Measurements from ENCODE around the gene TTLL8. TPM values are rescaled to one million over a fixed set of nuclear protein-coding genes. Genes with fewer than 3 reads are reported as not detected.
"Not testable (repeated sequence)": the region's sequence is repeated elsewhere in the genome, so short reads cannot be mapped to it uniquely, and the experiment has no call there.

TTLL8 gene
- total RNA-seq, 1 donor from 2014 or later: not detected

DNA sequence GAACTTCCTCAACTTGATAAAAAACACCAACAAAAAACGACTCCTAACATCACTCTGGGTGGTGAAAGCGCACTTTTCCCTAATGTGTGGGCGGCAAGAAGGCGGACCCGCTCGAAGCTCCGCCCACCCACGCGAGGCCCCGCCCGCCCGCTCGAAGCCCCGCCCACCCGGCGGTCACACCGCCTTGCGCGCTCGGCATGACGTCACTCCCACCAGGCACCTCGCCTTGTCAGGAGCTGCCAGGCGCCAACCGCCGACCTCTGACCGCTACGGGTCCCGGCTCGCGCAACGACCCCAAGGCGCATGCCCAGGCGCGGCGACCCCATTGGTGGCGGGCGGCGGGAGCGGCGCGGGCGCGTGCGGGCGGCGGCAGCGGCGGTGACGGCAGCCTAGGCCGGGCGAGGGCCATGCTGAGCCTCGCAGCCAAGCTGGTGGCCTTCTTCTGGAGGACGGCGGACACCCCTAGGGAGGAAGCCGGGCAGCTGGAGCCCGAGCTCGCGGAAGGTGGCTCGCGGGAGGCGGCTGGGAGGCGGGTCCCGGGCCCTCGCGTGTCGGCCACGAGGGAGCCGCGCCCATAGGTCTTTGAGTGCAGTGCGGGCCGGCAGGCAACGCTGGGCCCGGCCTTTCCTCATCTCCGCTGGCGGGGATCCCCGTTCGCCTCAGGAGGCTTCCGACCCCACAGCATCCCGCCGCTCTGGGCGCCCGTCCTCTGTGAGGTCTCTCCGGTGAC is 31.7 kb upstream of the TTLL8 start, which contains the start of gene MOV10L1:
TSS of gene MOV10L1 (plus strand) at position 325 of the 730 bp plus-strand sequence. CDS start at position 408, 83 bp downstream.
- DNase-seq (ENCODE audit: low read depth, low spot score): no peak
- Mint-ChIP-seq H3K27ac (ENCODE audit: unreplicated experiment) (no peak within 1 kb of the TSS), H3K4me1 (peaks cover 9% of the 10 kb centered on the region), H3K4me3 (no peak within 1 kb of the TSS), H3K9me3 (peaks cover 4% of the 10 kb centered on the region), H3K27me3 (ENCODE audit: low read depth) (no peaks in the 10 kb centered on the region), H3K36me3 (ENCODE audit: low read depth) (peaks cover 2% of the 10 kb centered on the region)
- TF ChIP-seq, protein P1, sequence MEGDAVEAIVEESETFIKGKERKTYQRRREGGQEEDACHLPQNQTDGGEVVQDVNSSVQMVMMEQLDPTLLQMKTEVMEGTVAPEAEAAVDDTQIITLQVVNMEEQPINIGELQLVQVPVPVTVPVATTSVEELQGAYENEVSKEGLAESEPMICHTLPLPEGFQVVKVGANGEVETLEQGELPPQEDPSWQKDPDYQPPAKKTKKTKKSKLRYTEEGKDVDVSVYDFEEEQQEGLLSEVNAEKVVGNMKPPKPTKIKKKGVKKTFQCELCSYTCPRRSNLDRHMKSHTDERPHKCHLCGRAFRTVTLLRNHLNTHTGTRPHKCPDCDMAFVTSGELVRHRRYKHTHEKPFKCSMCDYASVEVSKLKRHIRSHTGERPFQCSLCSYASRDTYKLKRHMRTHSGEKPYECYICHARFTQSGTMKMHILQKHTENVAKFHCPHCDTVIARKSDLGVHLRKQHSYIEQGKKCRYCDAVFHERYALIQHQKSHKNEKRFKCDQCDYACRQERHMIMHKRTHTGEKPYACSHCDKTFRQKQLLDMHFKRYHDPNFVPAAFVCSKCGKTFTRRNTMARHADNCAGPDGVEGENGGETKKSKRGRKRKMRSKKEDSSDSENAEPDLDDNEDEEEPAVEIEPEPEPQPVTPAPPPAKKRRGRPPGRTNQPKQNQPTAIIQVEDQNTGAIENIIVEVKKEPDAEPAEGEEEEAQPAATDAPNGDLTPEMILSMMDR (conservative IDR thresholded peaks at IDR 0.05): no peak

DNA sequence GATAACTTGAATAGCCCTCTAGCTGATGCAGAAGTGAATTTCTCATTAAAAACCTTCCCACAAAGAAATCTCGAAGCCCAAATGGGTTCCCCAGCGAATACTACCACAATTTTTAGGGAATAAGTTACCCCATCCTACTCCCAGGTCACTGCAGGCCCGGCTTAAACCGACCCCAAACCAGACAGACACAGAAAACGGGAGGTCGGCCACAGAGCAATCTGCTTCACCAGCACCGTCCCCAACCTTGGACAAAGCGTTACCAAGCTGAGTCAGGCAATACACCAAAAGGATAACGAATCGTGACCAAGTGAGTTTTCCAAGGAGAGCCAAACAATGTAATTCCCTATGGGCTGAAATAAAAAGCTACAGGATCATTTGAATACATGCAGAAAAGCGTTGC is 31.1 kb upstream of the TTLL8 start:
- no peak for DNase-seq (ENCODE audit: low read depth, low spot score)
- Mint-ChIP-seq H3K4me3 (no peak overlapping the region), H3K9me3 (peaks cover 4% of the 10 kb centered on the region), H3K4me1 (peaks cover 13% of the 10 kb centered on the region), H3K27me3 (ENCODE audit: low read depth) (no peaks in the 10 kb centered on the region), H3K36me3 (ENCODE audit: low read depth) (peaks cover 2% of the 10 kb centered on the region), H3K27ac (ENCODE audit: unreplicated experiment) (no peak overlapping the region)
- TF ChIP-seq, protein P1 (conservative IDR thresholded peaks at IDR 0.05): no peak

DNA sequence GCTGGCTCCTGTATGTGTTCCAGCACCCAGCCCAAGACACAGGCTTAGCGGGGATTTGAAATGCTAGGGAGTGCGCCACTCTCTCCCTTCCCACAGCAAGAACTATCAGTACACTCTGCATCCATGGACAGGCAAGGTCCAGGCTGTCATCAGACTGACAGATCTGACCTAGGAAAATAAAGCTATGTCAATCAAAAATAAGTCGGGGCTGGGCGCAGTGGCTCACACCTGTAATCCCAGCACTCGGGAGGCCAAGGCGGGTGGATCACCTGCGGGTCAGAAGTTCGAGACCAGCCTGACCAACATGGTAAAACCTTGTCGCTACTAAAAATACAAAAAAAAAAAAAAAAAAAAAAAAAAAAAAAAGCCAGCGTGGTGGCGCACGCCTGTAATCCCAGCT is 30.0 kb upstream of the TTLL8 start:
- TF ChIP-seq, protein P1 (conservative IDR thresholded peaks at IDR 0.05): no peak
- peaks cover 2% of the 10 kb centered on the region for H3K36me3 Mint-ChIP-seq (ENCODE audit: low read depth)
- DNase-seq (ENCODE audit: low read depth, low spot score): no peak
- no peaks in the 10 kb centered on the region for H3K27me3 Mint-ChIP-seq (ENCODE audit: low read depth)
- no peak overlapping the region for H3K4me3 Mint-ChIP-seq
- peaks cover 16% of the 10 kb centered on the region for H3K4me1 Mint-ChIP-seq
- peaks cover 4% of the 10 kb centered on the region for H3K9me3 Mint-ChIP-seq
- H3K27ac Mint-ChIP-seq (ENCODE audit: unreplicated experiment): no peak overlapping the region

DNA sequence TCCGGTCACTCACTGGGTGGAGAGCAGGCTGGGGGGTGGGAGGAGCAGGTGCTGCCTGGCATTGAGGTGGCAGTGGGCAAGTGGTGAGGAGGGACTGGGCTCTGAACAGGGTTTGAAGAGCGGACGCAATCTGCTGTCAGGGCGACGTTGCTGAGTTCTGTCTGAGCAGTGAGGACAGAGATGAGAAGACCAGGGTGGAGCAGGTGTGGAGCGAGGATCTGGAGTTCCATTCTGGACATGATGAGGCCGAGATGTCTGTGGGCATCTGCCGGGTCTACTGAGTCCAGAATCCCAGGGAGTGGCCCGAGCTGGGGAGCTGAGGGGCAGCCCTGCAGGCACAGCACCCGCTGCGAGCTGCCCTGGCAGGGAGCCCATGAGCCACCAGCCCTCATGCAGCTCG is 29.5 kb upstream of the TTLL8 start:
- no peaks in the 10 kb centered on the region for H3K27me3 Mint-ChIP-seq (ENCODE audit: low read depth)
- peaks cover 4% of the 10 kb centered on the region for H3K9me3 Mint-ChIP-seq
- H3K36me3 Mint-ChIP-seq (ENCODE audit: low read depth): peaks cover 2% of the 10 kb centered on the region
- H3K4me3 Mint-ChIP-seq: no peak overlapping the region
- peaks cover 20% of the 10 kb centered on the region for H3K4me1 Mint-ChIP-seq
- H3K27ac Mint-ChIP-seq (ENCODE audit: unreplicated experiment): peak overlapping the region; percentile 84
- TF ChIP-seq, protein P1 (conservative IDR thresholded peaks at IDR 0.05): no peak
- DNase-seq (ENCODE audit: low read depth, low spot score): no peak

DNA sequence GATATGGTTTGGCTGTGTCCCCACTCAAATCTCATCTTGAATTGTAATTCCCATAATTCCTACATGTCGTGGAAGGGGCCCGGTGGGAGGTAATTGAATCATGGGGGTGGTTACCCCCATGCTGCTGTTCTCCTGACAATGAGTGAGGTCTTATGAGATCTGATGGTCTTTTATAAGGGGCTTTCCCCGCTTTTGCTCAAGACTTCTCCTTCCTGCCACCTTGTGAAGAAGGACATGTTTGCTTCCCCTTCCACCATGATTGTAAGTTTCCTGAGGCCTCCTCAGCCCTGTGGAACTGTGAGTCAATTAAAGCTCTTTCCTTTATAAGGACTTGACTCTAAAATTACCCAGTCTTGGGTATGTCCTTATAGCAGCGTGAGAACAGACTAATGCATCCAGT is 28.9 kb upstream of the TTLL8 start:
- H3K9me3 Mint-ChIP-seq; H3K27me3 Mint-ChIP-seq (ENCODE audit: low read depth); DNase-seq (ENCODE audit: low read depth, low spot score); H3K27ac Mint-ChIP-seq (ENCODE audit: unreplicated experiment); H3K36me3 Mint-ChIP-seq (ENCODE audit: low read depth); H3K4me3 Mint-ChIP-seq: not testable (repeated sequence)
- H3K4me1 Mint-ChIP-seq: peaks cover 20% of the 10 kb centered on the region

DNA sequence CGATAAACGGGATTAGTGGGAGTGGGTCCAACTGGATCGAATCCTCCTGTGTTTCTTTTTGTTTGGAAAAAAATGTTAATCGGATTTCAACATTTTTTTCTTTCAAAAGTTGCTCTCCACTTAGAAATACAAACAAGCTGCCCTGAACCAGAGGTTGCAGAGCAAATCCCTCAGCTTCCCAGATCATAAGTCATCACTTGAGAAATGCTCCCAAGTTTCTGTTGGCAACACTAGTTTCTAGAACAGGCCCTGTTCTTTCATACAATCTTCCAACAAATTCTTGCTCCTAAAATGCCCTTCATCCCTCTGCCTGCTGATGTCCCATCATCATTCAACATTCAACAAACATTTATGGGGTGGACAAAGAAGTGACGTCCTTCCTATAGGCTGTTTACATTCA is 28.4 kb upstream of the TTLL8 start:
- Mint-ChIP-seq H3K4me3 (no peak overlapping the region), H3K4me1 (peaks cover 20% of the 10 kb centered on the region), H3K9me3 (peaks cover 4% of the 10 kb centered on the region), H3K27me3 (ENCODE audit: low read depth) (no peaks in the 10 kb centered on the region), H3K36me3 (ENCODE audit: low read depth) (peaks cover 2% of the 10 kb centered on the region), H3K27ac (ENCODE audit: unreplicated experiment) (no peak overlapping the region)
- TF ChIP-seq, protein P1 (conservative IDR thresholded peaks at IDR 0.05): no peak
- no peak for DNase-seq (ENCODE audit: low read depth, low spot score)

All from neural crest cell (in vitro differentiated cells).